Measurements from ENCODE around the gene MAD1L1.

DNA sequence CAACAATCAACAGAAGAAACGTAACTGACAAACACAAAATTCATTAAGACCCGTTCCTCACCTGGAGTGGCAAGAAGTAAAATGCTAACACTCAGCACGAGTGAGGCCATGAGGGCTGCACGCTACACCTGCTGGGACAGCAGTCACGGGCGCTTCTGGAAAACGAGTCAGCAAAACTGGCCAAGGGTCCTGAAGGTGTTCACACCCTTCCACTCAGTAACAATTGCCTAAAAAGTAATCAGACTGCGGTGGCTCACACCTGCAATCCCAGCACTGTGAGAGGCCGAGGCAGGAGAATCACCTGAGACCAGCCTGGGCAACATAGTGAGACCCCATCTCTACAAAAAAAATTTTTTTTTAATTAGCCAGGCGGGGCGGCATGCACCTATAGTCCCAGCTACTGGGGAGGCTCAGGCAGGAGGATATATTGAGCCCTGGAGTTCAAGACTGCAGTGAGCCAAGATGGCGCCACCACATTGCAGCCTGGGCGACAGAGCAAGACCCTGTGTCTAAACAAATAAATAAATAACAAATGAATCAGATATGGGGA is 199.1 kb downstream of the MAD1L1 start:
- TF ChIP-seq EZH2phosphoT487 (IDR thresholded peaks at IDR 0.05; ENCODE audit: borderline replicate concordance, low read length), result no peak
- no peak for TF ChIP-seq CTCF (IDR thresholded peaks at IDR 0.05; ENCODE audit: low read depth, low read length, poor library complexity, severe bottlenecking)
